GM12878 (cell line): ENCODE measurements around the gene HTR3A. TPM values are rescaled to one million over a fixed set of nuclear protein-coding genes. Genes with fewer than 3 reads are reported as not detected.

ENCODE experiments used
- ATAC-seq: fragments of 200-7000 bp; cut with Tn5 transposase; 3 replicates; pipeline ENCODE4 v1.9.1; 2020; ENCODE audit warnings: mild to moderate bottlenecking, moderate library complexity
- BruUV-seq: library from RNA; stranded (reverse); fragments of 400-500 nt; replicated peaks from 2 replicates; lab custom pipeline; 2021; lab: Mats Ljungman, UMichigan
- CTCF ChIA-PET: fragments of 300-600 bp; sonication (Branson Sonifier 250); formaldehyde crosslinking; extraction: SDS; loops from one replicate; lab custom pipeline; 2021; ENCODE audit warnings: inconsistent platforms; lab: Yijun Ruan, JAX
- POLR2A ChIA-PET: fragments of 350-600 bp; formaldehyde crosslinking; extraction: SDS; loops from one replicate; lab custom pipeline; 2021; ENCODE audit warnings: inconsistent platforms; lab: Charles Lee
- RAD21 ChIA-PET: fragments of 300-600 bp; sonication (Branson Sonifier 250); formaldehyde crosslinking; loops from one replicate; lab custom pipeline; 2023; ENCODE audit warnings: antibody characterized with exemption; ENCODE audit not compliant: unreplicated experiment; lab: Charles Lee
- SMC1A ChIA-PET: fragments of 300-600 bp; sonication (Branson Sonifier 250); formaldehyde crosslinking; loops from one replicate; lab custom pipeline; 2023; ENCODE audit not compliant: unreplicated experiment, uncharacterized antibody; lab: Charles Lee
- DNase-seq: peaks from one replicate; pipeline ENCODE4 v3.0.0-alpha.2; 2011; ENCODE audit warnings: low read depth, low spot score
- FAIRE-seq: peaks from 3 replicates; lab custom pipeline; 2011; peaks lifted over from hg19 to GRCh38; lab: Jason Lieb, UNC
- H2AFZ ChIP-seq: 2 replicates; pipeline ENCODE4 v1.6.0; 2011; ENCODE audit warnings: low read depth, low read length, control low read depth; ENCODE audit not compliant: control insufficient read depth
- H3K27ac ChIP-seq: 2 replicates; pipeline ENCODE4 v1.5.1; 2011; ENCODE audit warnings: control low read depth; ENCODE audit not compliant: control insufficient read depth, insufficient read depth
- H3K27me3 ChIP-seq, 2 experiments: replicated peaks in 1 of 2; 2 replicates each; pipeline versions ENCODE4 v1.6.0 to v1.6.1; 2011; ENCODE audit warnings: low read length in 1 of 2; ENCODE audit not compliant: control insufficient read depth in 2 of 2, insufficient read depth in 2 of 2
- H3K36me3 ChIP-seq, 2 experiments: 2 replicates each; pipeline ENCODE4 v1.5.1; 2011; ENCODE audit warnings: low read length in 1 of 2; ENCODE audit not compliant: control insufficient read depth in 2 of 2, insufficient read depth in 2 of 2
- H3K4me1 ChIP-seq: 2 replicates; pipeline ENCODE4 v1.6.1; 2011; ENCODE audit warnings: mild to moderate bottlenecking, low read length, moderate library complexity, mixed read lengths; ENCODE audit not compliant: control insufficient read depth, insufficient read depth
- H3K4me2 ChIP-seq: 2 replicates; pipeline ENCODE4 v1.6.0; 2011; ENCODE audit warnings: control low read depth; ENCODE audit not compliant: control insufficient read depth, insufficient read depth
- H3K4me3 ChIP-seq: fragments of 200-600 bp; sonication (generic); 2 replicates; pipeline ENCODE4 v1.5.1; 2016
- H3K79me2 ChIP-seq: 2 replicates; pipeline ENCODE4 v1.6.0; 2011; ENCODE audit warnings: low read length; ENCODE audit not compliant: control insufficient read depth, insufficient read depth
- H3K9ac ChIP-seq: 2 replicates; pipeline ENCODE4 v1.8.0; 2011; ENCODE audit warnings: low read length, control low read depth, mixed read lengths; ENCODE audit not compliant: control insufficient read depth, insufficient read depth
- H3K9me3 ChIP-seq: replicated peaks from 3 replicates; pipeline ENCODE4 v1.5.1; 2011; ENCODE audit warnings: mild to moderate bottlenecking, low read length; ENCODE audit not compliant: control insufficient read depth, insufficient read depth
- H4K20me1 ChIP-seq: 2 replicates; pipeline ENCODE4 v1.6.0; 2011; ENCODE audit not compliant: control insufficient read depth, insufficient read depth
- BCL3 ChIP-seq: IDR thresholded peaks from 2 replicates; pipeline ENCODE4 v1.6.1; 2011; ENCODE audit warnings: borderline replicate concordance, low read depth, mild to moderate bottlenecking, moderate library complexity, low read length; ENCODE audit not compliant: insufficient read depth, poor library complexity, severe bottlenecking
- CHD2 ChIP-seq: IDR thresholded peaks from 2 replicates; pipeline ENCODE4 v1.6.1; 2011; ENCODE audit warnings: low read depth, low read length, improper control_type of control experiment, borderline replicate concordance
- E4F1 ChIP-seq: fragments of 450-650 bp; IDR thresholded peaks from 2 replicates; pipeline ENCODE4 v1.6.1; 2018; ENCODE audit warnings: borderline replicate concordance, mild to moderate bottlenecking; ENCODE audit not compliant: partially characterized antibody
- EZH2 ChIP-seq: IDR thresholded peaks from 2 replicates; pipeline ENCODE4 v1.6.1; 2012; ENCODE audit warnings: low read depth, mild to moderate bottlenecking, control low read depth, inconsistent platforms, low read length, borderline replicate concordance; ENCODE audit not compliant: control insufficient read depth
- HCFC1 ChIP-seq: fragments of 150-350 bp; IDR thresholded peaks from 2 replicates; pipeline ENCODE4 v1.6.1; 2014; ENCODE audit warnings: low read length
- HDAC6 ChIP-seq: fragments of 200-600 bp; sonication (generic); IDR thresholded peaks from one replicate; pipeline ENCODE4 v1.8.0; 2017; ENCODE audit warnings: antibody characterized with exemption; ENCODE audit not compliant: unreplicated experiment
- IKZF2 ChIP-seq, 2 experiments: fragments of 450-650 bp; IDR thresholded peaks; 2 replicates each; pipeline ENCODE4 v1.6.1; 2017; ENCODE audit warnings: mild to moderate bottlenecking in 2 of 2, moderate library complexity in 2 of 2
- MTA3 ChIP-seq: IDR thresholded peaks from 2 replicates; pipeline ENCODE4 v1.6.1; 2012; ENCODE audit warnings: low read length, inconsistent platforms, borderline replicate concordance
- MXI1 ChIP-seq: fragments of 150-350 bp; IDR thresholded peaks from 2 replicates; pipeline ENCODE4 v1.6.1; 2011; ENCODE audit warnings: low read depth, mild to moderate bottlenecking, inconsistent platforms, low read length, improper control_type of control experiment
- MYB ChIP-seq: fragments of 150-350 bp; IDR thresholded peaks from 2 replicates; pipeline ENCODE4 v1.6.1; 2014; ENCODE audit warnings: mild to moderate bottlenecking, low read depth, low read length, borderline replicate concordance
- PML ChIP-seq: IDR thresholded peaks from 2 replicates; pipeline ENCODE4 v1.6.1; 2012; ENCODE audit warnings: low read length, inconsistent platforms
- POLR2AphosphoS2 ChIP-seq: IDR thresholded peaks from 2 replicates; pipeline ENCODE4 v1.6.1; 2011; ENCODE audit warnings: low read depth, mild to moderate bottlenecking, low read length, improper control_type of control experiment, moderate library complexity
- RB1 ChIP-seq: fragments of 450-650 bp; formaldehyde crosslinking; IDR thresholded peaks from 2 replicates; pipeline ENCODE4 v1.6.1; 2017; ENCODE audit warnings: mild to moderate bottlenecking, borderline replicate concordance
- SREBF1 ChIP-seq: IDR thresholded peaks from 2 replicates; pipeline ENCODE4 v1.6.1; 2012; ENCODE audit warnings: mild to moderate bottlenecking, low read length
- YY1 ChIP-seq: IDR thresholded peaks from 2 replicates; pipeline ENCODE4 v1.6.1; 2011; ENCODE audit warnings: low read depth, mild to moderate bottlenecking, low read length
- WGBS: methylation state at CpG from one replicate; pipeline ENCODE4 v1.1.6; 2016; ENCODE audit warnings: low lambda C conversion rate; ENCODE audit not compliant: insufficient replicate concordance, insufficient coverage; ENCODE audit errors: missing lambda C conversion rate; 5-methylcytosine and 5-hydroxymethylcytosine counted together
- in situ Hi-C: fragments of 300-500 bp; cut with MboI; formaldehyde crosslinking; loops from 9 replicates; pipeline ENCODE4 v1.14.3; 2018; ENCODE audit warnings: mixed read lengths
- intact Hi-C: fragments of 100-400 bp; cut with micrococcal nuclease; formaldehyde crosslinking; loops from one replicate; pipeline ENCODE4 v1.14.2; 2022; ENCODE audit not compliant: unreplicated experiment
- polyA plus RNA-seq, 11 experiments: library from polyadenylated mRNA; depleted of rRNA in 4 of 11; unstranded in 6 of 11; stranded (reverse) in 5 of 11; fragments of >200 nt; fragmentation: Nextera tagmentation in 4 of 11; fragmentation: Illumina TruSeq in 1 of 11; extraction: Ambion mirVana in 4 of 11; extraction: Trizol in 1 of 11; gene quantifications; 1 replicate in 1 of 11; 2 replicates in 10 of 11; pipeline versions ENCODE4 v1.2.1 to v1.2.3, GENCODE V29; 2011 to 2016; ENCODE audit warnings: inconsistent platforms in 2 of 11, missing spikeins in 2 of 11, low read depth in 1 of 11
- total RNA-seq, 4 experiments: library from RNA; depleted of rRNA in 3 of 4; stranded (reverse); fragments of >200 nt in 3 of 4; fragmentation: Illumina TruSeq in 1 of 4; extraction: Trizol in 1 of 4; gene quantifications; 2 replicates each; pipeline versions ENCODE4 v1.2.1 to v1.2.3, GENCODE V29; 2013 to 2021

Gene HTR3A
- total and polyA plus RNA-seq, 10 of the 15 experiments (the other 5 are each of a cell fraction or from before 2014, with no cell fraction given), result not detected

- TF ChIP-seq BCL3 (no peak), HCFC1 (no peak)
- TF ChIP-seq, all 136 proteins: peak for 0
Measured at GRCh38 chr11:113952588-113952987, 22.3 kb upstream of the HTR3A start (continued).

GRCh38 chr11:113954235-113954634 is 20.7 kb upstream of the HTR3A start:
- BruUV-seq, result no TSS peak
- 40% methylated on average over 6 of the region's 6 CpGs for WGBS
- RAD21 ChIA-PET, result no interaction called here

More at GRCh38 chr11:113954235-113954634, 20.7 kb upstream of the HTR3A start:
- FAIRE-seq (no peak), ATAC-seq (no peak), DNase-seq (no peak)
- Histone ChIP-seq H3K4me1 (no peaks in the 10 kb centered on the region), H3K79me2 (no peaks in the 10 kb centered on the region), H3K9me3 (no peaks in the 10 kb centered on the region), H3K9ac (no peak overlapping the region), H3K4me2 (no peak overlapping the region), H4K20me1 (no peaks in the 10 kb centered on the region), H3K27me3 (peaks cover 0 to 4% of the 10 kb centered on the region in 2 experiments; a peak in 3 of 4 replicates), H2AFZ (no peak overlapping the region), H3K27ac (no peak overlapping the region), H3K36me3 (no peaks in the 10 kb centered on the region), H3K4me3 (no peak overlapping the region)
- ChIA-PET CTCF (no interaction called here), SMC1A (no interaction called here), POLR2A (interaction anchor here (0.5 kb wide), 1 partner anchor 85 kb away, joined by 3 read pairs; no protein-coding TSS in a partner anchor)
- in situ Hi-C loops (no loop called here), intact Hi-C loops (no loop called here)
- TF ChIP-seq SREBF1, result no peak
- no peak for TF ChIP-seq PML
- no peak for TF ChIP-seq HDAC6
- TF ChIP-seq CHD2, result no peak
- no peak for TF ChIP-seq IKZF2 (IDR thresholded peaks at IDR 0.05)
- no peak for TF ChIP-seq E4F1
- no peak for TF ChIP-seq POLR2AphosphoS2
- TF ChIP-seq EZH2, result no peak
- no peak for TF ChIP-seq MXI1
- TF ChIP-seq MYB, result no peak
- TF ChIP-seq RB1, result no peak
- no peak for TF ChIP-seq MTA3
- no peak for TF ChIP-seq YY1
